BLaER1 treated with 17β-estradiol and CSF1 and Interleukin-3, amounts not matched to agents 10 nM and 100 nM (cell line): ENCODE data around the gene HDGFL3.
A peak's percentile ranks its signal among the peaks of the same experiment; 100 is the strongest.
"Not testable (repeated sequence)": the region's sequence is repeated elsewhere in the genome, so short reads cannot be mapped to it uniquely, and the experiment has no call there.

ENCODE experiments used
- H3K27ac ChIP-seq, 11 experiments: shearing (Covaris generic); formaldehyde crosslinking; 2 replicates each; pipeline ENCODE4 v1.8.1; 2022
- H3K27me3 ChIP-seq, 11 experiments: shearing (Covaris generic); formaldehyde crosslinking; 2 replicates each; pipeline ENCODE4 v1.8.1; 2022
- H3K36me3 ChIP-seq, 11 experiments: shearing (Covaris generic); formaldehyde crosslinking; 2 replicates each; pipeline ENCODE4 v1.8.1; 2022
- H3K4me1 ChIP-seq, 10 experiments: shearing (Covaris generic); formaldehyde crosslinking; 2 replicates each; pipeline ENCODE4 v1.8.1; 2022
- H3K4me2 ChIP-seq, 11 experiments: shearing (Covaris generic); formaldehyde crosslinking; 2 replicates each; pipeline ENCODE4 v1.8.1; 2022
- H3K4me3 ChIP-seq, 10 experiments: shearing (Covaris generic); formaldehyde crosslinking; 2 replicates each; pipeline ENCODE4 v1.8.1; 2022
- H3K9ac ChIP-seq, 11 experiments: shearing (Covaris generic); formaldehyde crosslinking; 2 replicates each; pipeline ENCODE4 v1.8.1; 2022
- H3K9me3 ChIP-seq, 11 experiments: shearing (Covaris generic); formaldehyde crosslinking; replicated peaks in 1 of 11; 2 replicates each; pipeline ENCODE4 v1.8.1; 2022
- H4K20me1 ChIP-seq, 11 experiments: shearing (Covaris generic); formaldehyde crosslinking; 2 replicates each; pipeline ENCODE4 v1.8.1; 2022
- Cebpa-rat ChIP-seq, 11 experiments: shearing (Covaris generic); IDR thresholded peaks; 2 replicates each; pipeline ENCODE4 v1.8.1; 2022

Gene HDGFL3

DNA sequence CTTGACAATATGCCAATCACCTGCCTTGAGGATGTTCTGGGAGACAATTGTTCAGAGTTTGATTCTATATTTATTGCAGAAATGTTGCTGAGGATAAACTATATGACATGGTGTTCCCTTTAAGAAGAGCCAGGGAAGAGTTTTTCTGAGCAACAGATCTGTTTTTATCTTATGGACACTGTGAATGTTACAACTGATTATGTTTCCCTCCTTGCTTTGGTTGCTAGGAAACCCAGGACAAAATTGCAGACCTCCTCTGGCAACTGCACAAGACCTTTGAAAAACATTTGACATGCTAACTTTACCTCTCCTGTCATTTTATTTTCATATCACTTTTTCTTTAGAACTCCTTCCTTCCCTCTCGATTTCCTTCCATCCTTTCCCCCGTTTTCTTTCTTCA, 108.3 kb downstream of the HDGFL3 start:
- peak overlapping the region in 6 of 11 experiments; percentile 39 to 86 (median 77); a peak in 10 of 22 replicates for H3K4me2 ChIP-seq
- H3K4me1 ChIP-seq, result peaks cover 0 to 33% (median 19%) of the 10 kb centered on the region in 10 experiments; a peak in 17 of 20 replicates
- H3K9me3 ChIP-seq, result peaks cover 7 to 18% (median 14%) of the 10 kb centered on the region in 11 experiments; a peak in 15 of 22 replicates
- H3K27ac ChIP-seq, result peak overlapping the region in 1 of 11 experiments; percentile 10; a peak in 1 of 22 replicates
- H3K27me3 ChIP-seq, result no peaks in the 10 kb centered on the region
- H4K20me1 ChIP-seq, result no peaks in the 10 kb centered on the region
- no peaks in the 10 kb centered on the region for H3K36me3 ChIP-seq
- H3K4me3 ChIP-seq, result no peak overlapping the region
- H3K9ac ChIP-seq, result no peak overlapping the region
- no peak for TF ChIP-seq Cebpa-rat (IDR thresholded peaks at IDR 0.05)

DNA sequence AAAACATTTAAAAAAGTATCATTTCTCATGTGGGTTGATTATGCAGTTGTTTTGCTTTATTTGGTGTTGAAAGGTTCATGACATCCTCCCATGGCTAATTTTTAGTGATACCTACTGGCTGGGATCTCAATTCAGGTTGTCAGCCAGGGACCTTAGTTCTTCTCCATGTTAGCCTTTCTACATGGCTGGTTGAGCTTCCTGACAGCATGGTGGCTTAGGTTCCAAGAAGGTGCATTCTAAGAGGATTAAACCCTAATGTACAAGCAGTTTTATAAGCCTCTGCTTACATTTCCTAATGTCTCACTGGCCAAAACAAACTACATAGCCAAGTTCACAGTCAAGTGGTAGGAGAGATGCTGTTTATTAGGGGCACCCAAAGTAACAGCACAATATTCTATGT, 109.5 kb downstream of the HDGFL3 start:
- no peak overlapping the region for H3K4me2 ChIP-seq

DNA sequence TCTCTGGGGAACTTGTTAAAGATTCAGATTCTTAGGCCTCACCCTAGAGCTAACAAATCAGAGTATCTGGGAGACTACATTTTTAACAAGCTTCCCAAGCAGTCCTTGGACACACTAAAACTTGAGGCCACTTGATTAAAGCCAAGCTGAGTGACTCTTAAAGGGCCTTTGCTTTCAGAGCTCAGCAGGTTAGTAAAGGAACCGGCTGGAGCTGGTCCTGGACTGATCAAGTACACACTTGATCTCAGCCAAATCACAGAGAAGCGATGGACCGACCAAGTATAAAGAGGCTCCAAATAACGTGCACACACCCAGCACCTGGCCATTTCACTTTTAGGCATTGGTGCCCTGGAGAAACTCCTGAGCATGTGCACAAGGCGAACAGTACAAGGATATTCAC, 113.0 kb downstream of the HDGFL3 start:
- H4K20me1 ChIP-seq, result no peaks in the 10 kb centered on the region
- no peak overlapping the region for H3K9ac ChIP-seq
- H3K36me3 ChIP-seq, result no peaks in the 10 kb centered on the region
- no peaks in the 10 kb centered on the region for H3K27me3 ChIP-seq
- H3K9me3 ChIP-seq, result peaks cover 7 to 18% (median 14%) of the 10 kb centered on the region in 11 experiments; a peak in 15 of 22 replicates
- H3K4me2 ChIP-seq, result no peak overlapping the region
- H3K4me1 ChIP-seq, result peaks cover 9 to 32% (median 15%) of the 10 kb centered on the region in 10 experiments
- no peak overlapping the region for H3K27ac ChIP-seq
- TF ChIP-seq Cebpa-rat (IDR thresholded peaks at IDR 0.05), result no peak
- H3K4me3 ChIP-seq, result no peak overlapping the region

More for the DNA sequence above, 109.5 kb downstream of the HDGFL3 start:
- peaks cover 7 to 18% (median 14%) of the 10 kb centered on the region in 11 experiments; a peak in 15 of 22 replicates for H3K9me3 ChIP-seq
- H3K4me1 ChIP-seq, result peaks cover 0 to 39% (median 19%) of the 10 kb centered on the region in 10 experiments; a peak in 17 of 20 replicates
- H3K4me3 ChIP-seq, result no peak overlapping the region
- no peaks in the 10 kb centered on the region for H3K36me3 ChIP-seq
- H3K27ac ChIP-seq, result no peak overlapping the region
- H3K27me3 ChIP-seq, result no peaks in the 10 kb centered on the region
- no peaks in the 10 kb centered on the region for H4K20me1 ChIP-seq
- no peak for TF ChIP-seq Cebpa-rat (IDR thresholded peaks at IDR 0.05)
- no peak overlapping the region for H3K9ac ChIP-seq

DNA sequence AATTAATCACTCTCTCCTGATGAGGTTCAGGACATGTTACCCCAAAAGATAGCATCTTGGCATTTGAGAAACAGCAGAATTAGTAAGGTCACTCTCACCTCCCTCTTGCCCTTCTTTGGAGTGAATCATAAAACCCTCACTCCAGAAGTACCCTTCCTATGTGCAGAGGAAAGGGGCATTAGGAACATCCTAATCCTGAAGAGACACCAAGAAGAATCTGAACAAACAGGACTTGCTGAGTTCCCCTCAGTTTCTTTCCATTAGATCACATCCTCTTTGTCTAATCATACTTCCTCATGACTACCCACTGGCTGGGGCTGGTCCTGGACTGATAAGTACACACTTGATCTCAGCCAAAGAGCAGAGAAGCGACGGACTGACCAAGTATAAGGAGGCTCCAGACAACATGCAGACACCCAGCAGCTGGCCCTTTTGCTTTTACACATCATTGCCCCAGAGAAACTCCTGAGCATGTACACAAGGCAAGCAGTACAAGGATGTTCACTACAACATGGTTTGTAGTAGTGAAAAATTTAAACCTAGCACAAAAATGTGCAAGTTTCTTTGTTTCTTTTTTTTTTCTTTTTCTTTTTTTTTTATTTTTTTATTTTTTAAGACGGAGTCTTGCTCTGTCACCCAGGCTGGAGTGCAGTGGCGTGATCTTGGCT, 115.2 kb downstream of the HDGFL3 start:
- peaks cover 9 to 23% (median 13%) of the 10 kb centered on the region in 10 experiments for H3K4me1 ChIP-seq
- peak overlapping the region; percentile 40 to 80 (median 58) for H3K4me2 ChIP-seq
- no peaks in the 10 kb centered on the region for H4K20me1 ChIP-seq
- peak overlapping the region; percentile 20 to 72 (median 49); a peak in 19 of 22 replicates for H3K27ac ChIP-seq
- no peaks in the 10 kb centered on the region for H3K36me3 ChIP-seq
- H3K9me3 ChIP-seq, result peaks cover 0 to 8% (median 5%) of the 10 kb centered on the region in 11 experiments; a peak in 11 of 22 replicates
- no peak overlapping the region for H3K4me3 ChIP-seq
- peak overlapping the region in 6 of 11 experiments; percentile 9 to 50 (median 34); a peak in 5 of 22 replicates for H3K9ac ChIP-seq
- no peak for TF ChIP-seq Cebpa-rat (IDR thresholded peaks at IDR 0.05)
- H3K27me3 ChIP-seq, result no peaks in the 10 kb centered on the region

DNA sequence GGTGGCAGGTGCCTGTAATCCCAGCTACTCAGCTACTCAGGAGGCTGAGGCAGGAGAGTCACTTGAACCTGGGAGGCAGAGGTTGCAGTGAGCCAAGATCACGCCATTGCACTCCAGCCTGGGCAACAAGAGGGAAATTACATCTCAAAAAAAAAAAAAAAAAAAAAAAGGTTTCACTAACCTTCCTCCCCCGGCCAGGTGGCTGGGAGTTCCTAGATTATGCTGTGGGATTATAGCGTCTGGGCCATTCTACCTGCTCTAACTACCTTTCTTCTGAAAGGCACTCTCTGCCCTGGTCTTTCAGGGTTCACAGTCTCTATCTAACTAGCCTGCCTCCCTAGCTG, 115.7 kb downstream of the HDGFL3 start:
- Histone ChIP-seq H3K9ac (peak overlapping the region in 6 of 11 experiments; percentile 9 to 50 (median 34); a peak in 5 of 22 replicates), H3K4me1 (peaks cover 9 to 23% (median 13%) of the 10 kb centered on the region in 10 experiments), H3K4me2 (peak overlapping the region; percentile 40 to 80 (median 58)), H3K27ac (peak overlapping the region; percentile 20 to 72 (median 49); a peak in 17 of 22 replicates)
- not testable (repeated sequence) for H3K9me3 ChIP-seq, H3K36me3 ChIP-seq, H3K27me3 ChIP-seq, H4K20me1 ChIP-seq, H3K4me3 ChIP-seq

DNA sequence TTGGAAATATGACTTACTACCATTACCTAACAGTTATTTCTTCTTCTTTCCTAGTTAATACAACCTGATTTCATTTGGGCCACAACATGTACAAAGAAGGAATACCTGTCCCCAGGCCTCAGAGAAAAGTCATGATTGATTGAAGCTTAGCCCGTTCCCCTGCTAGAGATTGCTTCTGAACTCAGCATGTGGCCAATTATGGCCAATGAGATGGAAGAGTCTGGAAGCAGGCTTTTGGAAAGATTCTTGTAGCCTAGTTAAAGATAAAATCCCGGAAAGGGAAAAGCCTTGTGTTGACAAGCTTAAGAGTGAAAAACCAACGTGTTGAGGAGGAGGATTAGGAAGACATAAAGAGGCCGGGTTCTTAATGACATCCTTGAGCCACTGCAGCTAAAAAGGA, 117.2 kb downstream of the HDGFL3 start:
- Histone ChIP-seq H4K20me1 (no peaks in the 10 kb centered on the region), H3K27ac (no peak overlapping the region), H3K9me3 (no peaks in the 10 kb centered on the region), H3K4me3 (no peak overlapping the region), H3K36me3 (no peaks in the 10 kb centered on the region), H3K9ac (no peak overlapping the region), H3K4me2 (no peak overlapping the region), H3K4me1 (peaks cover 9 to 33% (median 18%) of the 10 kb centered on the region in 10 experiments), H3K27me3 (no peaks in the 10 kb centered on the region)
- no peak for TF ChIP-seq Cebpa-rat (IDR thresholded peaks at IDR 0.05)

DNA sequence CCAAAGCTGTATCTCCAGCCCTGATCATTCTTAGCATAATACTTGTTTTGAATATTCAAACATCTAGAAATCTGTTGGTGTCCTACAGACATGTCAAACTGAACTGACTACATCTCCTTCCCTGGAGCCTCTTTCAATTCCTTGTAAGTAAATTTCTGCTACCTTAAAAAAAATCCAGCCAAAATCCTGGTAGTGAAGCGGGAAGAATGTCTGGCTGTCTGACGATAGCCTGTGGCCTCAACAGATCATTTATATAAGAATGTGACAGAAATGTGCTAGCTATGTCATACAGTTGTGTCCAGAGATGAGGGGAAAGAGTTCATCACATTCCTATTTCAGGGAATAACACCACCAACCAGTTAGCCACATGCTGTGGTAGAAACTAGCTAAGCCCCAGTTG, 118.7 kb downstream of the HDGFL3 start:
- Histone ChIP-seq H3K27ac (no peak overlapping the region), H3K36me3 (no peaks in the 10 kb centered on the region), H3K4me2 (no peak overlapping the region), H3K4me3 (no peak overlapping the region), H3K9me3 (0 out of 22 replicates have a peak, but pooled peaks cover 0 to 3% (median 0%) of the 10 kb centered on the region in 11 experiments), H3K9ac (no peak overlapping the region), H3K27me3 (no peaks in the 10 kb centered on the region), H4K20me1 (no peaks in the 10 kb centered on the region), H3K4me1 (peaks cover 9 to 35% (median 18%) of the 10 kb centered on the region in 10 experiments)
- TF ChIP-seq Cebpa-rat (IDR thresholded peaks at IDR 0.05), result no peak

DNA sequence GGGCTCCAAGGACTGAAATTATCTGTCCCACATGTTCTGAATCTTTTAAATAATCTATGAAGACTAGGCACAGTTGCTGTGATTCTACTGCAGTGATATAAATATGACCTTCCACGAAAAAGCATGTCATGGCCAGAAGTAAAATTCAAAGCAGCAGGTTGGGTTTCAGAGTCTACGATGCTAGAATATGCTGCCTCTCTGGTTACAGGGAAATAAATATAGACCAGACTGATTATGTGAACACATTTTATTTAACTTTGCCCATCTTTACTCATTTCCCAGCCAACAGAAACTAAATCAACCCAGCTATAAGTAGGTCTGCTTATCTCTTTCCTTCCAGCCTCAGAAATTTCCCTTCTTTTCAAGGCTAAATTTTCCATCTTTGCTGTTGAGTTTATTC, 120.0 kb downstream of the HDGFL3 start:
- no peaks in the 10 kb centered on the region for H4K20me1 ChIP-seq
- no peak overlapping the region for H3K27ac ChIP-seq
- TF ChIP-seq Cebpa-rat (IDR thresholded peaks at IDR 0.05), result no peak
- H3K4me1 ChIP-seq, result peaks cover 8 to 25% (median 16%) of the 10 kb centered on the region in 10 experiments
- 0 out of 22 replicates have a peak, but pooled peaks cover 0 to 3% (median 0%) of the 10 kb centered on the region in 11 experiments for H3K9me3 ChIP-seq
- H3K4me2 ChIP-seq, result no peak overlapping the region
- H3K4me3 ChIP-seq, result no peak overlapping the region
- no peaks in the 10 kb centered on the region for H3K36me3 ChIP-seq
- H3K9ac ChIP-seq, result no peak overlapping the region
- no peaks in the 10 kb centered on the region for H3K27me3 ChIP-seq

DNA sequence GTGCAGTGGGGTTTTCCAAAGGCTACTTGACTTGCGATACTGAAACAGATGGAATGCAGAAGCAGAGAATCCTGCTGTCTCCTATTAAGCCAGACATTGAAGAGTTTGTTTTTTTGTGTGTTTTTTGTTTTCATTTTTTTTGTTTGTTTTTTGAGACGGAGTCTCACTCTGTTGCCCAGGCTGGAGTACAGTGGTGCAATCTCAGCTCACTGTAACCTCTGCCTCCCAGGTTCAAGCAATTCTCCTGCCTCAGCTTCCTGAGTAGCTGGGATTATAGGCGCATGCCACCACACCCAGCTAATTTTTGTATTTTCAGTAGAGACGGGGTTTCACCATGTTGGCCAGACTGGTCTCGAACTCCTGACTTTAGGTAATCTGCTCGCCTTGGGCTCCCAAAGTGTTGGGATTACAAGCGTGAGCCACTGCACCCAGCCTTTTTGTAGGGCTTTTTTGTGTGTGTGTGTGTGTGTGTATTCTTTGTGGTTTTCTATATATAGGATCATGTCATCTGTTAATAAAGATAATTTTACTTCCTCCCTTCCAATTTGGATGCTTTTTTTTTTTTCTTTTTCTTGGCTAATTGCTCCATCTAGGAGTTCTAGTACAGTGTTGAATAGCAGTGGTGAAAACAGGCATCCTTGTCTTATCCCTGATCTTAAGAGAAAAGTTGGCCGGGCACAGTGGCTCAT, 121.6 kb downstream of the HDGFL3 start:
- Histone ChIP-seq H3K4me2 (peak overlapping the region in 8 of 11 experiments; percentile 3 to 43 (median 11); a peak in 1 of 22 replicates), H3K4me1 (peaks cover 0 to 17% (median 5%) of the 10 kb centered on the region in 10 experiments; a peak in 7 of 20 replicates)
- H3K9ac ChIP-seq, H3K9me3 ChIP-seq, H3K27me3 ChIP-seq, H3K4me3 ChIP-seq, H3K27ac ChIP-seq, H3K36me3 ChIP-seq, H4K20me1 ChIP-seq: not testable (repeated sequence)

DNA sequence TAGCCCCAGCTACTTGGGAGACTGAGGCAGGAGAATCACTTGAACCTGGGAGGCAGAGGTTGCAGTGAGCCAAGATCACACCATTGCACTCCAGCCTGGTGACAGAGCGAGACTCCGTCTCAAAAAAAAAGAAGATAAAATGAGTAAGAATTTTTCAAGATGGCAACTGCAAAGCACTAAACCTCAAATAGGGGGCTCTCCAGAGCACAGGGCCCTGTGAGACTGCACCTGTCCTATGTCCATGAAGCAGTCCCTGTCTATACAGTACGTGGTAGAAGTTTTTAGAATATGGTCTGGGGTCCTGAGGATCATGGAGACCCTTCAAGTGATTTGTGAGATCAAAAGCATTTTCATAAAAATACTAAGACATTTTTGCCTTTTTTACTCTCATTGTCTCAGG, 122.2 kb downstream of the HDGFL3 start:
- not testable (repeated sequence) for H3K27me3 ChIP-seq, H3K27ac ChIP-seq, H4K20me1 ChIP-seq, H3K36me3 ChIP-seq, H3K4me3 ChIP-seq, H3K9ac ChIP-seq, H3K9me3 ChIP-seq
- Histone ChIP-seq H3K4me2 (0 out of 22 replicates have a peak overlapping the region, but pooled peaks of 1 of the 11 experiments have one; percentile 21), H3K4me1 (peaks cover 0 to 17% (median 5%) of the 10 kb centered on the region in 10 experiments; a peak in 7 of 20 replicates)
